Karpas-422 (cell line): ENCODE data around the gene LCOR. TPM values are rescaled to one million over a fixed set of nuclear protein-coding genes. Genes with fewer than 3 reads are reported as not detected.
"Not testable (repeated sequence)": the region's sequence is repeated elsewhere in the genome, so short reads cannot be mapped to it uniquely, and the experiment has no call there.

Experiments
- DNase-seq: peaks from one replicate; pipeline ENCODE4 v3.0.0-alpha.2; 2015
- H2AFZ ChIP-seq: fragments of 200-600 bp; sonication (generic); 2 replicates; pipeline ENCODE4 v1.6.1; 2014; ENCODE audit warnings: antibody characterized with exemption, low read length, mixed read lengths
- H3K27ac ChIP-seq: fragments of 200-600 bp; sonication (generic); 2 replicates; pipeline ENCODE4 v1.5.1; 2014; ENCODE audit warnings: mild to moderate bottlenecking, low read length, moderate library complexity
- H3K27me3 ChIP-seq: fragments of 200-600 bp; sonication (generic); 2 replicates; pipeline ENCODE4 v1.6.1; 2014; ENCODE audit warnings: low read length, mixed read lengths
- H3K36me3 ChIP-seq: fragments of 200-600 bp; sonication (generic); 2 replicates; pipeline ENCODE4 v1.6.1; 2014; ENCODE audit warnings: low read length, mixed read lengths; ENCODE audit not compliant: insufficient read depth
- H3K4me1 ChIP-seq: fragments of 200-600 bp; sonication (generic); 2 replicates; pipeline ENCODE4 v1.6.1; 2014; ENCODE audit warnings: mild to moderate bottlenecking, low read length, mixed read lengths
- H3K4me2 ChIP-seq: fragments of 200-600 bp; sonication (generic); 2 replicates; pipeline ENCODE4 v1.6.1; 2014; ENCODE audit warnings: low read length, low read depth, mild to moderate bottlenecking; ENCODE audit not compliant: poor library complexity, severe bottlenecking
- H3K4me3 ChIP-seq: fragments of 200-600 bp; sonication (generic); 2 replicates; pipeline ENCODE4 v1.5.1; 2014; ENCODE audit warnings: mild to moderate bottlenecking, antibody characterized with exemption, low read length, mixed read lengths
- H3K79me2 ChIP-seq: fragments of 200-600 bp; sonication (generic); 2 replicates; pipeline ENCODE4 v1.6.1; 2014; ENCODE audit warnings: mild to moderate bottlenecking, low read length, mixed read lengths
- H3K9ac ChIP-seq: fragments of 200-600 bp; sonication (generic); 2 replicates; pipeline ENCODE4 v1.6.0; 2014; ENCODE audit warnings: low read length
- H3K9me2 ChIP-seq: fragments of 200-600 bp; sonication (generic), shearing (Covaris generic); replicated peaks from 2 replicates; pipeline ENCODE4 v1.6.0; 2014; ENCODE audit warnings: mild to moderate bottlenecking, low read length, moderate library complexity; ENCODE audit not compliant: insufficient read depth
- H3K9me3 ChIP-seq: fragments of 300-700, 200-600 bp; sonication (generic); 2 replicates; pipeline ENCODE4 v1.6.1; 2014; ENCODE audit warnings: low read length, mixed read lengths
- H4K20me1 ChIP-seq: fragments of 200-600 bp; sonication (generic); 2 replicates; pipeline ENCODE4 v1.6.1; 2014; ENCODE audit warnings: mild to moderate bottlenecking, antibody characterized with exemption, low read length, low read depth; ENCODE audit not compliant: insufficient read depth
- total RNA-seq: library from RNA; depleted of rRNA; stranded (reverse); fragments of >200 nt; shearing (Covaris generic); gene quantifications from 2 replicates; pipeline ENCODE4 v1.2.3, GENCODE V29; 2014; ENCODE audit warnings: low replicate concordance

The LCOR gene
- total RNA-seq, 1 experiment from 2014 or later: 24.3 TPM

DNA sequence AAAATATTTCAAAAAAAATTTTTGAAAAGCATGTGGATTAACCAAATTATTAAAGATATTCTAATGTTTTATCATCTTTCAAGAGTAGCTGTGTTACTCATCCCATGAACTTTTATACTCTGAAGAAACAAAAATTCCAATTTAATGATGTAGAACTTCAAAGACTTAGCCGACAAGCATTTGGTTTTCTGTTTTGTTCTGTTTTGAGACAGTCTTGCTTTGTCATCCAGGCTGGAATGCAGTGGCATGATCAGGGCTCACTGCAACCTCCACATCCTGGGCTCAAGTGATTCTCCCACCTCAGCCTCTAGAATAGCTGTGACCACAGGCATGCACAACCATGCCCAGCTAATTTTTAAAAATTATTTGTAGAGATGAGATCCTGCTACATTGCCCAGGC, 17.8 kb upstream of the LCOR start:
- Histone ChIP-seq H3K79me2 (no peaks in the 10 kb centered on the region), H3K4me2 (no peak overlapping the region), H3K4me1 (peaks cover 5% of the 10 kb centered on the region; the same call in 1 of the 2 replicates), H4K20me1 (no peaks in the 10 kb centered on the region), H3K4me3 (no peak overlapping the region), H2AFZ (no peak overlapping the region), H3K27ac (no peak overlapping the region), H3K9me2 (no peaks in the 10 kb centered on the region), H3K36me3 (no peaks in the 10 kb centered on the region), H3K9me3 (no peaks in the 10 kb centered on the region), H3K9ac (no peak overlapping the region), H3K27me3 (no peaks in the 10 kb centered on the region)
- no peak for DNase-seq

DNA sequence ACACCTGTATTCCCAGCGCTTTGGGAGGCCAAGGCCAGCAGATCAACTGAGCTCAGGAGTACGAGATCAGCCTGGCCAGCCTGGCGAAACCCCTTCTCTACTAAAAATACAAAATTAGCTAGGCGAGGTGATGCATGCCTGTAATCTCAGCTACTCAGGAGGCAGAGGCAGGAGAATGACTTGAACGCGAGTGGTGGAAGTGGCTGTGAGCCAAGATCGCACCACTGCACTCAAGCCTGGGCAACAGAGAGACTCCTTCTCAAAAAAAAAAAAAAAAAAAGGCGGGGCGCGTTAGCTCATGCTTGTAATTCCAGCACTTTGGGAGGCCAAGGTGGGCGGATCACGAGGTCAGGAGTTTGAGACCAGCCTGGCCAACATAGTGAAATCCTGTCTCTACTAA, 13.1 kb upstream of the LCOR start:
- DNase-seq, H3K27me3 ChIP-seq, H3K4me3 ChIP-seq, H3K9me2 ChIP-seq, H3K27ac ChIP-seq, H3K36me3 ChIP-seq, H3K9me3 ChIP-seq, H3K4me2 ChIP-seq, H4K20me1 ChIP-seq, H2AFZ ChIP-seq, H3K4me1 ChIP-seq, H3K9ac ChIP-seq, H3K79me2 ChIP-seq: not testable (repeated sequence)

DNA sequence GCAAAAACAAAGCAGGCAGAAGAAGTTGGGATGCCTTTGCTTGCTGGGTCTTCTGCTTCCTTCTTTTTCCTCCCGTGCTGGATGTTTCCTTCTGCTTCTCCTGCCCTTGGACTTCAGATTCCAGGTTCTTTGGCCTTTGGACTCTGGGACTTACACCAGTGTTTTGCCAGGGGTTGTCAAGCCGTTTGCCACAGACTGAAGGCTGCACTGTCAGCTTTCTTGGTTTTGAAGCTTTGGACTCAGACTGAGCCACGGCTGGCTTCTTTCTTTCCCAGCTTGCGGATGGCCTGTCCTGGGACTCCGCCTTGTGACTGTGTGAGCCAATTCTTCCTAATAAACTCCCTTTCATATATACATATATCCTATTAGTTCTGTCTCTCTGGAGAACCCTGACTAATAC, 11.3 kb upstream of the LCOR start:
- Histone ChIP-seq H3K27ac (no peak overlapping the region), H3K9ac (no peak overlapping the region), H3K27me3 (no peaks in the 10 kb centered on the region), H3K4me2 (no peak overlapping the region), H3K4me3 (no peak overlapping the region), H3K9me3 (no peaks in the 10 kb centered on the region), H4K20me1 (no peaks in the 10 kb centered on the region), H3K4me1 (no peaks in the 10 kb centered on the region), H2AFZ (no peak overlapping the region), H3K9me2 (no peaks in the 10 kb centered on the region), H3K79me2 (no peaks in the 10 kb centered on the region), H3K36me3 (no peaks in the 10 kb centered on the region)
- DNase-seq: no peak

DNA sequence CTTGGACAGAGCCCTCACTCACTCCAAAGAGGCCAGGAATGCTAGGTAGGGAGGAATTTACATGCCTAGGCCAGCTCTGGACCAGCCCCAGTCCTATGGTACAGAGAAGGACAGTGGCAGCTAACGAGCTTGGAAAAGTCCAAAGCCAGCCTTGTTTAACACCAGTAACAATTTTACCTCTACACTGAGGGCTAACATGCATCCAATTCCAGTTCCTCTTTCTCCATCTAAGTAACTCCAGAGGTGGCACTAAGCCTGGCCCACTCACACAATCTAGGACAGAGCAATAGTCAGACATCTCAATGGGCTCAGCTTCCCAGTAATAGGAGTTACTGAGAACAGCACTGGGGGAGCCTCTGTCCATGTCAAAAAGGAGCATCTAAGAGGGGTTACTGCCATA, 5.7 kb upstream of the LCOR start:
- Histone ChIP-seq H4K20me1 (no peaks in the 10 kb centered on the region), H3K4me1 (peaks cover 21% of the 10 kb centered on the region), H3K9me3 (no peaks in the 10 kb centered on the region), H3K79me2 (no peaks in the 10 kb centered on the region), H3K27ac (no peak overlapping the region), H3K9ac (no peak overlapping the region), H3K4me3 (no peak overlapping the region), H3K9me2 (no peaks in the 10 kb centered on the region), H3K4me2 (no peak overlapping the region), H3K27me3 (no peaks in the 10 kb centered on the region), H2AFZ (no peak overlapping the region), H3K36me3 (no peaks in the 10 kb centered on the region)
- DNase-seq: no peak

DNA sequence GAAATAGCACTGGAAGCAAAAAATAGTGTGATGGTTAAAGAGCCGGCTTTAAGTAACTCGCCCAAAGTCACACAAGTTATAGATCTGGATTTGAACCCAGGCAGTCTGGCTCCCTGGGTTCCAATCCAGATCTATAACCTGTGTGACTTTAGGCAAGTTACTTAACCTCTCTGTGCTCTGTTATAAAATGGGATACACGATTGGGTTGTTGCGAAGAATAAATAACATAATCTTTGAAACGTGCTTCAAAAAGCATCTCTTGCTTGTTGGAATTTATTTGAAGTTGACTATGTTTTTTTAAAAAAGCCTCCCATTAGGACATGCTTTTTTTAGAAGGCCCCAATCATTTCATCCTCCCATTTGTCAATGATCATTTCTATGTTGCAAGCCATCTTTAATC, 3.5 kb upstream of the LCOR start:
- no peak for DNase-seq
- no peaks in the 10 kb centered on the region for H3K9me2 ChIP-seq
- H3K4me1 ChIP-seq: peaks cover 24% of the 10 kb centered on the region
- H3K4me3 ChIP-seq: no peak overlapping the region
- H3K4me2 ChIP-seq: no peak overlapping the region
- no peaks in the 10 kb centered on the region; the same call in 1 of the 2 replicates for H4K20me1 ChIP-seq
- no peak overlapping the region for H3K9ac ChIP-seq
- H2AFZ ChIP-seq: no peak overlapping the region
- no peaks in the 10 kb centered on the region for H3K36me3 ChIP-seq
- no peak overlapping the region for H3K27ac ChIP-seq
- no peaks in the 10 kb centered on the region for H3K9me3 ChIP-seq
- H3K79me2 ChIP-seq: peaks cover 8% of the 10 kb centered on the region
- H3K27me3 ChIP-seq: no peaks in the 10 kb centered on the region

DNA sequence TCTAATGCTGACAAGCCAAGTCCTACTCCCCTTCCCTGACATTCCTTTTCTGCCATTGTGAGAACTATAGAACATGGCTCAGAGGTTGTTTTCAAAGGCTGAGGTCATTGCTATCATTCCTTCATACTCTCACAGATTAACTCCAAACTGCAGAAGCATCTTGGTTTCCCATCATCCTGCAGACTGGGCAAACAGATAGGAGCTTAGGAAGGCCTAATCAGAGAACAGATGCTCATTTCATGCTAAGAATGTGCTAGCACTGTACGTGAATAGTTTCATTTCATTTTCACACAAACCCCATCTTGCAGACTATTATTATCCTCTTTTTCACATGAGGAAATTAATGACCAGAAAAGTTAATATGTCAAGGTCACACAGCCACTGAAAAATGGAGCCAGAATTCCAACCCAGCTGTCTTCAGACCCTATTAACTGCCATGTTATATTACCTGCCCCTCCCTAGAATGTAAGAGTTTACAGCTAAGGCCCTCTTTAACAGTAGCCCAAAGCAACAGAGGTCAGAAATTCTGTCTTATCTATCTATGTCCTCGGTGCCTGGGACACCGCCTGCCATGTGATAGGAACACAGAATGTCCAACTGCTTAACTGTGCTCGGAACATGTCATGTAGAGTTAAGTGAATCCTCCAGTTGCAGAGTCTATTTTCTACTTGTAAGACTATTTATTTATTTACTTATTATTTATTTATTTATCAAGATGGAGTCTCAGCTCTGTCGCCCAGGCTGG, 2.9 kb upstream of the LCOR start:
- Histone ChIP-seq H2AFZ (no peak overlapping the region), H3K36me3 (peaks cover 4% of the 10 kb centered on the region; the same call in 1 of the 2 replicates), H3K4me2 (no peak overlapping the region)

DNA sequence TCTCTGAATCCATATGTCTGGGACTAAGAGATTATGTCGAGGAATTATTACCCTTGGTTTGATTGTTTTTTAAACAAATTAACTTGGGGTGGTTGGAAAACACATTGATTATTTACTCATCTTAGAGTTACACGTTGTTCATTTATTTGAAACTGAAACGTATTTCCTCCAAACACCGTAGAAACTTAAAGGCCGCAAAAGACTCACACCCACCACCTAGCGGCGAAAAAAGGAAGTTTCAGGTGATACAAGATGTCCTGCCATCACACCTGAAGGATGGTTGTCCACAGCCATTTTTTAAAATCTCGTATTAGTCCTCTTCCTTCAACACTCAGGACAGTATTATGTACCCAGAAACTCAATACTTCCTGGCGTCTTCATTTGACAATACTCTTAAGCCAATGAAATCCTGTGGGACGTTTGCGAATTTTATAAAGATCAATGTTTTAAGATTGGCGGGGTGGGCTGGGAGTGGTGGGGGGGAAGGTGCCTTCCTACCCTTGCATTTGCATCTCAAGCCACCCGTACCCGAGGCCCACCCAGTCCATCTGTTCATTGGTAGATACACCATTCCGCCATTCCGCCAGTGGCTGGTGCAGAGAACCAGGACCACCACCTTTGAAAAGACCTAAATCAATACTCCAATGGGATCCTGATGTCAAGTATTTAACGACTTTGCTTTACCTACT, 1.4 kb upstream of the LCOR start:
- Histone ChIP-seq H3K27ac (peak overlapping the region; percentile 100), H4K20me1 (peaks cover 2% of the 10 kb centered on the region; the same call in 1 of the 2 replicates), H3K36me3 (peaks cover 9% of the 10 kb centered on the region; the same call in 1 of the 2 replicates), H3K4me2 (peak overlapping the region; percentile 97), H3K9me2 (no peaks in the 10 kb centered on the region), H3K4me1 (peaks cover 45% of the 10 kb centered on the region), H3K27me3 (no peaks in the 10 kb centered on the region), H3K79me2 (peaks cover 29% of the 10 kb centered on the region), H3K9me3 (no peaks in the 10 kb centered on the region), H3K9ac (peak overlapping the region; percentile 82), H3K4me3 (peak overlapping the region; percentile 75), H2AFZ (no peak overlapping the region)
- DNase-seq: peak; percentile 91

More for the DNA sequence above, 2.9 kb upstream of the LCOR start:
- Histone ChIP-seq H3K9ac (no peak overlapping the region), H3K27me3 (no peaks in the 10 kb centered on the region), H4K20me1 (no peaks in the 10 kb centered on the region; the same call in 1 of the 2 replicates), H3K79me2 (peaks cover 14% of the 10 kb centered on the region), H3K4me3 (no peak overlapping the region), H3K9me3 (no peaks in the 10 kb centered on the region), H3K9me2 (no peaks in the 10 kb centered on the region), H3K4me1 (peaks cover 30% of the 10 kb centered on the region), H3K27ac (peak overlapping the region; percentile 17; the same call in 1 of the 2 replicates)
- no peak for DNase-seq

DNA sequence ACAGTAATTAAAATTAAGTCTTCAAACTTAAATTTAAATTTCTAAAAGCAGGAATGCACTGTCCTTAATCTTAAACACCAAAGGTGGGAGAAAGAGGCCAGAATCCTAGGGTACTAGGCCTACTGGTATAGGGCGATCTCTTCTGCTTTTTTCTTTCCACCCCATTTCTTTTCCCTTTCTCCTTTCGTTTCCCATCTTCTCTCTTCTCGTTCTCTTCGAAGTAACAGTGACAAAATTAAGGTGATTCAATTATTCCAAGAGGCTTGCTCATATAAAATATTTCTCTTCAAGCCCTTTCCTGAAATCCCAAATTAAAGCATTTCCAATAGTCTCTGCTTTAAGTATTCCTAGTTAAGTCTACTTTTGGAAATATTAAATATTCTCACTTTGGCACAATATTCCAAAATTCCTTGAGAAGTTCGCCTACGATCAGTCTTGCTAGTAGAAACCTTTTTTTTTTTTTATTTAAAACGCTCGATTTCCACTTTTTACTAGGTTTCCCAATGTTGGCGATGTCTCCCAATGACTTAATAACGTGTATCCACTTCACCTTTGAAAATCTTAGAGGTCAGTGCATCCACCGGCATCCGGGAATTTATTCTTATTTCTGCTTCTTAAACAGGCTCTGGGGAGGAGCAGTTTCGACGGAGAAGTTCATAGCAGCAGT, 765 bp upstream of the LCOR start:
- H3K4me3 ChIP-seq: peak overlapping the region; percentile 75
- peak overlapping the region; percentile 82 for H3K9ac ChIP-seq
- H3K36me3 ChIP-seq: peaks cover 11% of the 10 kb centered on the region; the same call in 1 of the 2 replicates
- H2AFZ ChIP-seq: no peak overlapping the region
- peak overlapping the region; percentile 100 for H3K27ac ChIP-seq
- H3K9me2 ChIP-seq: no peaks in the 10 kb centered on the region
- no peaks in the 10 kb centered on the region for H3K27me3 ChIP-seq
- peaks cover 48% of the 10 kb centered on the region for H3K4me1 ChIP-seq
- DNase-seq: no peak
- H4K20me1 ChIP-seq: peaks cover 9% of the 10 kb centered on the region; the same call in 1 of the 2 replicates
- no peaks in the 10 kb centered on the region for H3K9me3 ChIP-seq
- peak overlapping the region; percentile 97 for H3K4me2 ChIP-seq
- peaks cover 36% of the 10 kb centered on the region for H3K79me2 ChIP-seq
